Smooth muscle cell of the umbilical artery (primary cell): ENCODE measurements around the gene SPARC. TPM values are rescaled to one million over a fixed set of nuclear protein-coding genes. Genes with fewer than 3 reads are reported as not detected.

Experiments used
- total RNA-seq: library from RNA; depleted of rRNA; stranded (reverse); fragments of >200 nt; gene quantifications from 2 replicates; pipeline ENCODE4 v1.2.3, GENCODE V29; 2014

The SPARC gene
- 2,182 and 3,745 TPM in 2 replicates for total RNA-seq

DNA sequence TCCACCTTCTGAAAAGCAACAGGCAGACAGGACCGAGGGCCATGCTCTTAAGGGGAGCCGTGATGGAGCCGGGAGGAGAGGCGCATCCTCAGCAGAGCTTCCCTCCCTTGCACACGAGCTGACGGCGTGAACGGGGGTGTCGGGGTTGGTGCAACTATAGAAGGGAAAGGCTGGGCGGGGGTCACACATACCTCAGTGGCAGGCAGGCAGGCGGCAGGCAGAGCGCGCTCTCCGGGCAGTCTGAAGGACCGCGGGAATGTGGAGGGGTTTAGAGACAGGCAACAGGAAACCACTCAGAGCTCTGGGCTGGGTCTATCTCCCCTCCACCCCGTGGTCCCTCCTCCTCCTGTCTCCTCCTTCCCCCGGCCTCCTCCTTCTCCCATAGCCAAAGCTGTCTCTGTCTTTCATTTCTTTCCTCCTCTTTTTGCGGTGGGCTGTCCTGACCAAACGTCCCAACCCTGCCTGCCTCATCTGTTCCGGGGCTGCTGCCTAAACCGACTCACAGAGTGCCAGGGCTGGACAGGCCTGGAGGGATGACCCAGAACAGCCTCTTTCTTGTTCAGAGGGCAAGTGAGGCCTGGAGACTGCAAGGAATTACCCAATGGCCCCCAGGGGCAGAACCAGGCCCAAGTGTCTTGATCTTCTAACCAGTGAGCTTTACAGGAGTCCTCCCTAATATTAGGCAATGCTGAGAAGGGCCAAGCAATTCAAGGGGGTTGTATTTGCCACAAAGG, at the start of gene SPARC:
Gene SPARC (minus strand): TSS at position 242 of the 734 bp plus-strand sequence. CDS start 10,727 bp downstream, outside the sequence.

Other genes with a start within 250 kb of the SPARC start
- 6.2 and 8.7 TPM in 2 replicates for gene SLC36A1, start 239.3 kb downstream of the SPARC start, total RNA-seq
- under 0.01 and 0.05 TPM in 2 replicates for gene FAT2, start 95.6 kb downstream of the SPARC start, total RNA-seq
- 83.6 and 103 TPM in 2 replicates for gene ATOX1, start 71.7 kb upstream of the SPARC start, total RNA-seq
- gene G3BP1, start 85.0 kb upstream of the SPARC start, total RNA-seq: 158 and 224 TPM in 2 replicates
- not detected in 2 replicates for gene GLRA1, start 237.9 kb upstream of the SPARC start, total RNA-seq